Kidney (tissue), 14 donors: ENCODE data around the gene CALU. TPM values are rescaled to one million over a fixed set of nuclear protein-coding genes. Genes with fewer than 3 reads are reported as not detected.

Experiments used
- DNase-seq, 5 donors: peaks; one replicate each; pipeline ENCODE4 v3.0.0-alpha.2; 2013 to 2020
- FAIRE-seq: peaks from 2 replicates; lab custom pipeline; 2012; peaks lifted over from hg19 to GRCh38; lab: Jason Lieb, UNC
- H3K27ac ChIP-seq, 2 donors: one replicate each; pipeline ENCODE4 v1.7.0; 2013; ENCODE audit warnings: low read depth in 2 of 2, low read length in 2 of 2, inconsistent platforms in 1 of 2
- H3K27me3 ChIP-seq: one replicate; pipeline ENCODE4 v1.7.1; 2013; ENCODE audit warnings: low read length, inconsistent platforms; ENCODE audit not compliant: control insufficient read depth, insufficient read depth
- H3K36me3 ChIP-seq, 3 donors: one replicate each; pipeline versions ENCODE4 v1.7.0 to v1.7.1; 2013; ENCODE audit warnings: low read length in 3 of 3, control low read depth in 1 of 3, inconsistent platforms in 1 of 3; ENCODE audit not compliant: insufficient read depth in 3 of 3, control insufficient read depth in 2 of 3
- H3K4me1 ChIP-seq, 3 donors: one replicate each; pipeline versions ENCODE4 v1.7.0 to v1.7.1; 2013; ENCODE audit warnings: low read length in 3 of 3, inconsistent platforms in 1 of 3, low read depth in 1 of 3; ENCODE audit not compliant: control insufficient read depth in 2 of 3, insufficient read depth in 2 of 3
- H3K4me3 ChIP-seq, 3 donors: one replicate each; pipeline versions ENCODE4 v1.7.0 to v1.8.1; 2013; ENCODE audit warnings: low read length in 3 of 3, control low read depth in 1 of 3, inconsistent platforms in 1 of 3
- H3K9ac ChIP-seq, 3 donors: one replicate each; pipeline versions ENCODE4 v1.7.0 to v1.7.1; 2013; ENCODE audit warnings: low read length in 3 of 3, control low read depth in 1 of 3, inconsistent platforms in 1 of 3
- H3K9me3 ChIP-seq, 3 donors: one replicate each; pipeline versions ENCODE4 v1.7.0 to v1.7.1; 2013; ENCODE audit warnings: low read length in 3 of 3, control low read depth in 1 of 3, inconsistent platforms in 1 of 3; ENCODE audit not compliant: control insufficient read depth in 2 of 3, insufficient read depth in 1 of 3
- CTCF ChIP-seq: IDR thresholded peaks from 3 replicates; pipeline ENCODE4 v1.5.1; 2012; ENCODE audit warnings: mild to moderate bottlenecking, moderate library complexity, borderline replicate concordance; ENCODE audit not compliant: insufficient read depth; ENCODE audit errors: extremely low read depth
- intact Hi-C: fragments of 100-400 bp; cut with DNase I; formaldehyde crosslinking; loops from one replicate; pipeline ENCODE4 v1.11.1; 2022
- polyA plus RNA-seq: library from polyadenylated mRNA; stranded (reverse); fragments of 350-450 nt; fragmentation: Illumina TruSeq; extraction: RNeasy Lipid Tissue Mini Kit (QIAGEN cat#74804); gene quantifications from one replicate; pipeline ENCODE4 v1.2.3, GENCODE V29; 2014; ENCODE audit warnings: low read depth, low replicate concordance; ENCODE audit not compliant: insufficient read depth
- total RNA-seq: library from RNA; stranded (reverse); fragmentation: NEBNext Ultra II Directional; extraction: Animal tissue kit (Norgen Biotek cat#: 25700); gene quantifications from one replicate; pipeline ENCODE4 v1.2.1, GENCODE V29; 2021
- donor health status: control.
- donor health status: control.
- donor health status: control.
- donor health status: control.
- donor health status: control.
- donor health status: DM: yes; HTN: yes; CAD: no.
- donor health status: Normal renal cell carcinoma (clear cell type).

CALU gene
- total and polyA plus RNA-seq, 2 donors from 2014 or later: 32.9 to 75.1 TPM

GRCh38 chr7:128726059-128726736, 13.0 kb upstream of the CALU start:
- Histone ChIP-seq H3K9ac (no peak overlapping the region), H3K36me3 (no peaks in the 10 kb centered on the region), H3K4me1 (no peaks in the 10 kb centered on the region), H3K9me3 (no peaks in the 10 kb centered on the region), H3K27ac (no peak overlapping the region), H3K27me3 (no peaks in the 10 kb centered on the region), H3K4me3 (no peak overlapping the region)
- no peak for TF ChIP-seq CTCF
- no peak for FAIRE-seq
- intact Hi-C loops: no loop called here
- peak in 1 of 5 donors; percentile 55 for DNase-seq

GRCh38 chr7:128726737-128727072, 12.5 kb upstream of the CALU start:
- intact Hi-C loops: no loop called here
- TF ChIP-seq CTCF: no peak
- Histone ChIP-seq H3K27ac (no peak overlapping the region), H3K4me1 (no peaks in the 10 kb centered on the region), H3K4me3 (no peak overlapping the region), H3K9ac (no peak overlapping the region), H3K9me3 (no peaks in the 10 kb centered on the region), H3K36me3 (no peaks in the 10 kb centered on the region), H3K27me3 (no peaks in the 10 kb centered on the region)
- DNase-seq (no peak), FAIRE-seq (no peak)

GRCh38 chr7:128727239-128727638, 11.9 kb upstream of the CALU start:
- intact Hi-C loops: no loop called here
- H3K27me3 ChIP-seq: no peaks in the 10 kb centered on the region
- no peak overlapping the region for H3K27ac ChIP-seq
- no peak overlapping the region for H3K9ac ChIP-seq
- no peaks in the 10 kb centered on the region for H3K9me3 ChIP-seq
- H3K36me3 ChIP-seq: no peaks in the 10 kb centered on the region
- no peak for FAIRE-seq
- DNase-seq: no peak
- no peak overlapping the region for H3K4me3 ChIP-seq
- no peak for TF ChIP-seq CTCF
- no peaks in the 10 kb centered on the region for H3K4me1 ChIP-seq

- no peak for FAIRE-seq
- intact Hi-C loops: no loop called here
- H3K27me3 ChIP-seq: no peaks in the 10 kb centered on the region
- no peak overlapping the region for H3K4me3 ChIP-seq
- TF ChIP-seq CTCF: no peak
- H3K9ac ChIP-seq: no peak overlapping the region
- H3K36me3 ChIP-seq: no peaks in the 10 kb centered on the region
- no peaks in the 10 kb centered on the region for H3K4me1 ChIP-seq
- H3K27ac ChIP-seq: no peak overlapping the region
- no peaks in the 10 kb centered on the region for H3K9me3 ChIP-seq
- no peak for DNase-seq
Measured at GRCh38 chr7:128728598-128728997, 10.6 kb upstream of the CALU start.
